OCI-LY1 (cell line): Measurements from ENCODE around the gene ETNK2.

Source experiments
- EZH2 ChIP-seq: fragments of 200-600 bp; sonication (generic), shearing (Covaris generic); IDR thresholded peaks from 2 replicates; pipeline ENCODE4 v1.8.0; 2017; ENCODE audit warnings: borderline replicate concordance, mixed run types, mild to moderate bottlenecking, antibody characterized with exemption, low read length, moderate library complexity, mixed read lengths
- TF ChIP-seq, protein P1 (sequence below): fragments of 200-600 bp; sonication (generic), shearing (Covaris generic); IDR thresholded peaks from 2 replicates; pipeline ENCODE4 v1.5.1; 2017; ENCODE audit warnings: mild to moderate bottlenecking, antibody characterized with exemption, low read length, moderate library complexity, mixed read lengths

- TF ChIP-seq, protein P1, sequence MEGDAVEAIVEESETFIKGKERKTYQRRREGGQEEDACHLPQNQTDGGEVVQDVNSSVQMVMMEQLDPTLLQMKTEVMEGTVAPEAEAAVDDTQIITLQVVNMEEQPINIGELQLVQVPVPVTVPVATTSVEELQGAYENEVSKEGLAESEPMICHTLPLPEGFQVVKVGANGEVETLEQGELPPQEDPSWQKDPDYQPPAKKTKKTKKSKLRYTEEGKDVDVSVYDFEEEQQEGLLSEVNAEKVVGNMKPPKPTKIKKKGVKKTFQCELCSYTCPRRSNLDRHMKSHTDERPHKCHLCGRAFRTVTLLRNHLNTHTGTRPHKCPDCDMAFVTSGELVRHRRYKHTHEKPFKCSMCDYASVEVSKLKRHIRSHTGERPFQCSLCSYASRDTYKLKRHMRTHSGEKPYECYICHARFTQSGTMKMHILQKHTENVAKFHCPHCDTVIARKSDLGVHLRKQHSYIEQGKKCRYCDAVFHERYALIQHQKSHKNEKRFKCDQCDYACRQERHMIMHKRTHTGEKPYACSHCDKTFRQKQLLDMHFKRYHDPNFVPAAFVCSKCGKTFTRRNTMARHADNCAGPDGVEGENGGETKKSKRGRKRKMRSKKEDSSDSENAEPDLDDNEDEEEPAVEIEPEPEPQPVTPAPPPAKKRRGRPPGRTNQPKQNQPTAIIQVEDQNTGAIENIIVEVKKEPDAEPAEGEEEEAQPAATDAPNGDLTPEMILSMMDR = no peak
- TF ChIP-seq EZH2 = no peak
These were observed 45.0 kb downstream of the ETNK2 start for GRCh38 chr1:204106825-204107224.
